ENCODE results near the gene ERI3. TPM values are rescaled to one million over a fixed set of nuclear protein-coding genes. Genes with fewer than 3 reads are reported as not detected.

Gene ERI3
- total and polyA plus RNA-seq, 2 of the 4 experiments (the other 2 are of a cell fraction), result 56.6 to 70.9 TPM

DNA sequence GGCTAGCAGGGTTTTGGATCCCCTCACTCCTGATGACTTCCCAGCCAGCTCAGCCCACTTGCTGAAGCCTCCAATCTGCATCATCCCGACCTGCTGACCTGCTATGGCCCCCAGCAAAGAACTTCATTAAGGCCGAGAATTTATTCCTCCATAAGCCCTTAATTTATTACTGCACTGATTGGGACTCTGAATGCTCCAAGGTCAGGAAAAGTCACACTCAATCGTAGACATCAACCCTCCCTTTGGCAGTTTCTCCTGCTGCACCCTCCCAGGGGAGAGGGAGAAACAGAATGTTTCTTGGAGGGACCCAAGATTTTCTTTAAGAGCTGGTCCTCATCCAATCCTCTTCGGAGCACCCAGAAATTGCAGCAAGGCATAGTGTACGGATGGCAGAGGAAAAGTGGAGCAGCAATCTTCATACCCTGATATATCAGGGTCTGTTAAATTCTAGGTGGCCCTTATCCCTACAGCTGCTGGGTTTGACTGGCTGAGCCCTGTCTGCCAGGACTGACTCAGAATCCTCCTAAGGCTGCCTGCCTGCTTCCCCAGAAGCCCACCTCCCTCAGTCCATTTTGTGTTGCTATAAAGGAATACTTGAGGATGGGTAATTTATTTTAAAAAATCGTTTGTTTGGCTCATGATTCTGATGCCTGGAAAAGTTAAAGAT is 79.6 kb downstream of the ERI3 start:
- Histone ChIP-seq H4K5ac (ENCODE audit: low read depth, low read length) (no peak overlapping the region), H3K14ac (replicated peaks; ENCODE audit: low read depth, low read length) (no peak overlapping the region), H3K18ac (ENCODE audit: low read depth, low read length) (no peak overlapping the region), H3K27me3 (ENCODE audit: control insufficient read depth, insufficient read depth, low read length) (no peaks in the 10 kb centered on the region), H3K36me3 (ENCODE audit: control insufficient read depth, insufficient read depth, low read length) (no peaks in the 10 kb centered on the region; the same call in 1 of the 2 replicates), H2AK9ac (replicated peaks; ENCODE audit: low read depth, low read length, poor library complexity) (no peak overlapping the region), H4K91ac (ENCODE audit: insufficient read depth, low read depth, low read length) (no peak overlapping the region), H4K8ac (ENCODE audit: low read depth in 2 of 2, low read length in 2 of 2) (no peak overlapping the region), H3K4ac (ENCODE audit: low read depth, low read length) (no peak overlapping the region), H3K79me1 (ENCODE audit: low read depth in 1 of 2, low read length in 2 of 2) (peaks cover 0 to 3% of the 10 kb centered on the region in 2 experiments; a peak in 1 of 4 replicates), H3K9me1 (ENCODE audit: insufficient read depth, low read length) (peaks cover 5% of the 10 kb centered on the region; the same call in 1 of the 2 replicates), H3K23ac (ENCODE audit: low read depth, low read length) (no peak overlapping the region), H4K20me1 (ENCODE audit: insufficient read depth, low read length) (peaks cover 7% of the 10 kb centered on the region; the same call in 1 of the 2 replicates), H3K9ac (ENCODE audit: low read depth, low read length) (no peak overlapping the region), H2BK120ac (ENCODE audit: low read depth, low read length) (no peak overlapping the region), H2BK15ac (ENCODE audit: low read depth, low read length) (no peak overlapping the region), H2BK5ac (ENCODE audit: low read depth, low read length, poor library complexity, severe bottlenecking) (no peak overlapping the region), H3K4me3 (ENCODE audit: insufficient read depth, low read depth, low read length) (no peak overlapping the region), H2BK20ac (ENCODE audit: low read depth, low read length) (no peak overlapping the region), H3K4me1 (ENCODE audit: control insufficient read depth, insufficient read depth, low read length) (peaks cover 7% of the 10 kb centered on the region; the same call in 1 of the 2 replicates), H3K9me3 (ENCODE audit: control insufficient read depth, insufficient read depth, low read length) (no peaks in the 10 kb centered on the region), H3K56ac (ENCODE audit: extremely low read depth, insufficient read depth, low read length) (no peak overlapping the region), H2AFZ (replicated peaks; ENCODE audit: low read length, poor library complexity) (no peak overlapping the region), H3K27ac (ENCODE audit: insufficient read depth, low read length) (no peak overlapping the region), H3K4me2 (ENCODE audit: low read depth, low read length) (no peak overlapping the region), H2AK5ac (ENCODE audit: low read depth, low read length) (no peak overlapping the region)
- BruUV-seq (replicated peaks), result no TSS peak
- in situ Hi-C loops (cut with MboI; ENCODE audit: low sequenced_read_pairs), result no loop called here
- dilution Hi-C loops (cut with HindIII; ENCODE audit: low sequenced_read_pairs, unreplicated experiment), result no loop called here
- intact Hi-C loops (cut with micrococcal nuclease), result no loop called here
- TF ChIP-seq CEBPB (IDR thresholded peaks at IDR 0.05; ENCODE audit: low read depth, low read length) (no peak), POLR2A (IDR thresholded peaks at IDR 0.05; ENCODE audit: low read depth, low read length) (no peak), MAZ (IDR thresholded peaks at IDR 0.05; ENCODE audit: borderline replicate concordance, low read depth, low read length) (no peak), CHD1 (IDR thresholded peaks at IDR 0.05; ENCODE audit: low read depth, low read length) (no peak), MAFK (IDR thresholded peaks at IDR 0.05; ENCODE audit: low read depth, low read length) (no peak), NFE2L2 (IDR thresholded peaks at IDR 0.05; ENCODE audit: low read depth, low read length) (no peak), RCOR1 (IDR thresholded peaks at IDR 0.05; ENCODE audit: insufficient replicate concordance, low read length) (no peak), SMC3 (IDR thresholded peaks at IDR 0.05; ENCODE audit: low read depth, low read length) (no peak), RFX5 (IDR thresholded peaks at IDR 0.05; ENCODE audit: low read depth, low read length) (no peak), FOS (IDR thresholded peaks at IDR 0.05; ENCODE audit: low read depth, low read length) (no peak)
- TF ChIP-seq, protein P1, sequence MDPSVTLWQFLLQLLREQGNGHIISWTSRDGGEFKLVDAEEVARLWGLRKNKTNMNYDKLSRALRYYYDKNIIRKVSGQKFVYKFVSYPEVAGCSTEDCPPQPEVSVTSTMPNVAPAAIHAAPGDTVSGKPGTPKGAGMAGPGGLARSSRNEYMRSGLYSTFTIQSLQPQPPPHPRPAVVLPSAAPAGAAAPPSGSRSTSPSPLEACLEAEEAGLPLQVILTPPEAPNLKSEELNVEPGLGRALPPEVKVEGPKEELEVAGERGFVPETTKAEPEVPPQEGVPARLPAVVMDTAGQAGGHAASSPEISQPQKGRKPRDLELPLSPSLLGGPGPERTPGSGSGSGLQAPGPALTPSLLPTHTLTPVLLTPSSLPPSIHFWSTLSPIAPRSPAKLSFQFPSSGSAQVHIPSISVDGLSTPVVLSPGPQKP (IDR thresholded peaks at IDR 0.05; ENCODE audit: borderline replicate concordance, low read depth, low read length), result no peak
- ChIA-PET POLR2A (ENCODE audit: unreplicated experiment) (no interaction called here), CTCF (interaction anchor here (1.4 kb wide), 1 partner anchor 10 kb away, joined by 3 read pairs; no protein-coding TSS in a partner anchor)
- WGBS, 2 experiments (ENCODE audit: extremely low coverage in 2 of 2, insufficient read length in 1 of 2), result no CpG with 5 or more reads among the region's 6 CpGs
- DNase-seq, result no peak
- no peak for ATAC-seq (ENCODE audit: low read depth)

All from IMR-90 (cell line).